ENCODE measurements around the gene HSD17B12. TPM values are rescaled to one million over a fixed set of nuclear protein-coding genes. Genes with fewer than 3 reads are reported as not detected.
A peak's percentile ranks its signal among the peaks of the same experiment; 100 is the strongest.

The HSD17B12 gene
- total RNA-seq, 1 experiment from 2014 or later, result 112 TPM

GRCh38 chr11:43737201-43737590 lies 56.7 kb downstream of the HSD17B12 start:
- Histone ChIP-seq H3K9me2 (ENCODE audit: insufficient read depth) (no peaks in the 10 kb centered on the region), H3F3A (ENCODE audit: insufficient read depth, low read depth) (peaks cover 28% of the 10 kb centered on the region), H3K4me2 (peak overlapping the region; percentile 10; the same call in 1 of the 2 replicates), H4K20me1 (ENCODE audit: insufficient read depth) (peaks cover 5% of the 10 kb centered on the region; the same call in 1 of the 2 replicates), H3K27me3 (ENCODE audit: insufficient read depth, low read depth) (no peaks in the 10 kb centered on the region), H2AFZ (no peak overlapping the region), H3K4me3 (no peak overlapping the region), H3K36me3 (ENCODE audit: low read depth) (peaks cover 4% of the 10 kb centered on the region; the same call in 1 of the 2 replicates), H3K79me2 (ENCODE audit: low read depth) (peaks cover 65% of the 10 kb centered on the region), H3K9me3 (ENCODE audit: insufficient read depth, low read depth) (no peaks in the 10 kb centered on the region), H3K27ac (peak overlapping the region; percentile 73), H3K4me1 (replicated peaks; ENCODE audit: insufficient read depth) (peaks cover 44% of the 10 kb centered on the region)
- no peak for TF ChIP-seq CTCF (conservative IDR thresholded peaks at IDR 0.05)
- no peak for TF ChIP-seq EZH2 (IDR thresholded peaks at IDR 0.05; ENCODE audit: low read depth)
- BruUV-seq (replicated peaks), result no TSS peak
- ChIA-PET POLR2A (ENCODE audit: unreplicated experiment) (no interaction called here), CTCF (no interaction called here)
- intact Hi-C loops (cut with micrococcal nuclease; ENCODE audit: unreplicated experiment), result loop anchor here (5.0 kb wide), 1 partner anchor 95 kb away; no protein-coding TSS in a partner anchor
- DNase-seq, result no peak

- POLR2A ChIA-PET (ENCODE audit: unreplicated experiment), result interaction anchor here (0.5 to 0.6 kb wide), 2 partner anchors 320 to 983 kb away, joined by 3 to 6 read pairs; no protein-coding TSS in a partner anchor
- peak overlapping the region; percentile 73 for H3K27ac ChIP-seq
Measured at GRCh38 chr11:43738600-43739409, 58.3 kb downstream of the HSD17B12 start.

GRCh38 chr11:43746670-43747069 lies 66.1 kb downstream of the HSD17B12 start:
- no peak for DNase-seq
- H4K20me1 ChIP-seq (ENCODE audit: insufficient read depth), result 0 out of 2 replicates have a peak, but pooled peaks cover 8% of the 10 kb centered on the region
- H3K27ac ChIP-seq, result no peak overlapping the region
- H3K4me3 ChIP-seq, result no peak overlapping the region
- no peaks in the 10 kb centered on the region for H3K9me2 ChIP-seq (ENCODE audit: insufficient read depth)
- H3K36me3 ChIP-seq (ENCODE audit: low read depth), result peaks cover 10% of the 10 kb centered on the region; the same call in 1 of the 2 replicates
- no peaks in the 10 kb centered on the region for H3K9me3 ChIP-seq (ENCODE audit: insufficient read depth, low read depth)
- no peak overlapping the region for H3K4me2 ChIP-seq
- 0 out of 2 replicates have a peak, but pooled peaks cover 4% of the 10 kb centered on the region for H3F3A ChIP-seq (ENCODE audit: insufficient read depth, low read depth)
- no peaks in the 10 kb centered on the region for H3K4me1 ChIP-seq (replicated peaks; ENCODE audit: insufficient read depth)
- ChIA-PET POLR2A (ENCODE audit: unreplicated experiment) (no interaction called here), CTCF (no interaction called here)
- H3K79me2 ChIP-seq (ENCODE audit: low read depth), result peaks cover 11% of the 10 kb centered on the region
- H3K27me3 ChIP-seq (ENCODE audit: insufficient read depth, low read depth), result no peaks in the 10 kb centered on the region
- no peak overlapping the region for H2AFZ ChIP-seq
- intact Hi-C loops (cut with micrococcal nuclease; ENCODE audit: unreplicated experiment), result no loop called here
- no TSS peak for BruUV-seq (replicated peaks)
- no peak for TF ChIP-seq CTCF (conservative IDR thresholded peaks at IDR 0.05)
- no peak for TF ChIP-seq EZH2 (IDR thresholded peaks at IDR 0.05; ENCODE audit: low read depth)

More at GRCh38 chr11:43738600-43739409, 58.3 kb downstream of the HSD17B12 start:
- Histone ChIP-seq H3K9me3 (ENCODE audit: insufficient read depth, low read depth) (no peaks in the 10 kb centered on the region), H3K79me2 (ENCODE audit: low read depth) (peaks cover 63% of the 10 kb centered on the region), H3K4me3 (peak overlapping the region; percentile 32; the same call in 1 of the 2 replicates), H3K27me3 (ENCODE audit: insufficient read depth, low read depth) (no peaks in the 10 kb centered on the region), H3K4me1 (replicated peaks; ENCODE audit: insufficient read depth) (peaks cover 44% of the 10 kb centered on the region), H3K36me3 (ENCODE audit: low read depth) (peaks cover 4% of the 10 kb centered on the region; the same call in 1 of the 2 replicates), H3K4me2 (peak overlapping the region; percentile 71), H4K20me1 (ENCODE audit: insufficient read depth) (0 out of 2 replicates have a peak, but pooled peaks cover 5% of the 10 kb centered on the region), H3F3A (ENCODE audit: insufficient read depth, low read depth) (peaks cover 32% of the 10 kb centered on the region), H3K9me2 (ENCODE audit: insufficient read depth) (no peaks in the 10 kb centered on the region), H2AFZ (no peak overlapping the region)
- TF ChIP-seq CTCF (conservative IDR thresholded peaks at IDR 0.05) (no peak), EZH2 (IDR thresholded peaks at IDR 0.05; ENCODE audit: low read depth) (no peak)
- BruUV-seq (replicated peaks), result no TSS peak
- peak; percentile 73 to 96 for DNase-seq
- CTCF ChIA-PET, result no interaction called here
- intact Hi-C loops (cut with micrococcal nuclease; ENCODE audit: unreplicated experiment), result loop anchor here (1.0 to 5.0 kb wide), 2 partner anchors 59 to 93 kb away; partner anchors contain the start of gene HSD17B12

Measured in PC-9 (cell line).